MM.1S (cell line): ENCODE data around the gene SEL1L3.

Experiments
- DNase-seq: peaks from one replicate; pipeline ENCODE4 v3.0.0-alpha.2; 2015
- H2AFZ ChIP-seq: fragments of 300-600 bp; sonication (generic); 2 replicates; pipeline ENCODE4 v1.6.0; 2016; ENCODE audit warnings: antibody characterized with exemption, low read length
- H3F3A ChIP-seq: fragments of 300-600 bp; sonication (generic); 2 replicates; pipeline ENCODE4 v1.6.1; 2016; ENCODE audit warnings: mild to moderate bottlenecking, antibody characterized with exemption, low read length, moderate library complexity, mixed read lengths; ENCODE audit not compliant: insufficient read depth
- H3K27ac ChIP-seq: fragments of 300-600 bp; sonication (generic); 2 replicates; pipeline ENCODE4 v1.5.1; 2016; ENCODE audit warnings: mild to moderate bottlenecking, low read length
- H3K27me3 ChIP-seq: fragments of 300-600 bp; sonication (generic); replicated peaks from 2 replicates; pipeline ENCODE4 v1.6.0; 2016; ENCODE audit warnings: low read length; ENCODE audit not compliant: insufficient read depth
- H3K36me3 ChIP-seq: fragments of 300-600 bp; sonication (generic); replicated peaks from 2 replicates; pipeline ENCODE4 v1.6.1; 2016; ENCODE audit warnings: mild to moderate bottlenecking, low read length, mixed read lengths; ENCODE audit not compliant: insufficient read depth
- H3K4me1 ChIP-seq: fragments of 300-600 bp; sonication (generic); 2 replicates; pipeline ENCODE4 v1.6.1; 2016; ENCODE audit warnings: low read length, mixed read lengths
- H3K4me2 ChIP-seq: fragments of 300-600 bp; sonication (generic); 2 replicates; pipeline ENCODE4 v1.6.0; 2016; ENCODE audit warnings: low read depth, low read length
- H3K4me3 ChIP-seq: fragments of 300-600 bp; sonication (generic); 2 replicates; pipeline ENCODE4 v1.5.1; 2016; ENCODE audit warnings: low read length, mixed read lengths
- H3K79me2 ChIP-seq: fragments of 300-600 bp; sonication (generic); 2 replicates; pipeline ENCODE4 v1.6.1; 2016; ENCODE audit warnings: mixed run types, low read length, mixed read lengths
- H3K9ac ChIP-seq: fragments of 300-600 bp; sonication (generic); 2 replicates; pipeline ENCODE4 v1.6.1; 2016; ENCODE audit warnings: low read length, mixed read lengths
- H3K9me2 ChIP-seq: fragments of 300-600 bp; sonication (generic); replicated peaks from 2 replicates; pipeline ENCODE4 v1.6.1; 2016; ENCODE audit warnings: mild to moderate bottlenecking, low read length, mixed read lengths; ENCODE audit not compliant: insufficient read depth
- H3K9me3 ChIP-seq: fragments of 300-600 bp; sonication (generic); replicated peaks from 2 replicates; pipeline ENCODE4 v1.6.1; 2016; ENCODE audit warnings: mild to moderate bottlenecking, low read length, mixed read lengths; ENCODE audit not compliant: insufficient read depth
- H4K20me1 ChIP-seq: fragments of 300-600 bp; sonication (generic); 2 replicates; pipeline ENCODE4 v1.6.1; 2016; ENCODE audit warnings: mild to moderate bottlenecking, low read length, moderate library complexity, mixed read lengths; ENCODE audit not compliant: insufficient read depth
- EZH2 ChIP-seq: fragments of 300-600 bp; sonication (generic); optimal IDR thresholded peaks from 2 replicates; pipeline ENCODE3; 2017; ENCODE audit warnings: low read depth, mild to moderate bottlenecking, antibody characterized with exemption, low read length, mixed read lengths
- EZH2phosphoT487 ChIP-seq: fragments of 300-600 bp; sonication (generic); IDR thresholded peaks from 2 replicates; pipeline ENCODE4 v1.6.1; 2018; ENCODE audit warnings: antibody characterized with exemption, low read length
- TF ChIP-seq, protein P1 (sequence below): fragments of 300-600 bp; sonication (generic); IDR thresholded peaks from 2 replicates; pipeline ENCODE4 v1.5.1; 2016; ENCODE audit warnings: antibody characterized with exemption, low read length, mixed read lengths

Gene SEL1L3

DNA sequence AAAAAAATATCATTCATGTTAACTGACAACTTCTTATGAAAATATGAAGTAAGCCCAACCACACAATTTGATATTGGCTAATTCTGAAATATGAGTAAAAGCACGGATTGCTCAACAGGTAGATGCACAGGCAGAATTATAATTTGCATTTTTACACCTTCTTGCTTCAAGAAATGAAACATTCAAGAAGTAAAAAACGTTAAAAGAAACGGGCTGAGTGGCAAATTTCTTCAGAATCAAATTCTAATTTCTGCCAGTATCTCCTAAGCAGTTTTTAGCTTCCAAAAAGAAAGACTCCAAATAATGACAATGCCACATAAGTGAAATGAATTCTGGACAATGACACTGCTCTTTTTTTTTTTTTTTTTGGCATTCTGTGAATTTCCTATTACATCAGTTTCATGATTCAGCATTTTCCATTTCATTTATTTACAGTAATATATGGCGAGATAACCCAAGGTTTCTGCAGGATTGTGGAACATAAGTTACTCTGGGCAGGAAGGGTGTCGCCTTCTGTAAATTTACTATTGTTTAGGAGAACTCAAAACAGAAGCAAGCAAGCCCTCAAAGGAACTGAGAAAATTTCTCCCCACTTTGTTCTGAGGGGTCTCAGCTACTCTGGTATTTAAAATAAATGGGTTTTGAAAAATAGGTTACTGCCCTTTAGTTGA lies 1.4 kb downstream of the SEL1L3 start:
- H3K36me3 ChIP-seq: no peaks in the 10 kb centered on the region
- no peaks in the 10 kb centered on the region for H4K20me1 ChIP-seq
- H2AFZ ChIP-seq: peak overlapping the region; percentile 55
- H3K4me1 ChIP-seq: peaks cover 20% of the 10 kb centered on the region
- H3K79me2 ChIP-seq: peaks cover 59% of the 10 kb centered on the region
- H3K4me3 ChIP-seq: peak overlapping the region; percentile 85
- peak overlapping the region; percentile 47; the same call in 1 of the 2 replicates for H3K27ac ChIP-seq
- no peak for TF ChIP-seq EZH2phosphoT487
- TF ChIP-seq EZH2: no peak
- H3K9me2 ChIP-seq: no peaks in the 10 kb centered on the region
- H3K9ac ChIP-seq: peak overlapping the region; percentile 67; the same call in 1 of the 2 replicates
- peaks cover 14% of the 10 kb centered on the region for H3F3A ChIP-seq
- peak overlapping the region; percentile 61 for H3K4me2 ChIP-seq
- no peaks in the 10 kb centered on the region for H3K27me3 ChIP-seq
- DNase-seq: peak; percentile 17
- H3K9me3 ChIP-seq: no peaks in the 10 kb centered on the region

DNA sequence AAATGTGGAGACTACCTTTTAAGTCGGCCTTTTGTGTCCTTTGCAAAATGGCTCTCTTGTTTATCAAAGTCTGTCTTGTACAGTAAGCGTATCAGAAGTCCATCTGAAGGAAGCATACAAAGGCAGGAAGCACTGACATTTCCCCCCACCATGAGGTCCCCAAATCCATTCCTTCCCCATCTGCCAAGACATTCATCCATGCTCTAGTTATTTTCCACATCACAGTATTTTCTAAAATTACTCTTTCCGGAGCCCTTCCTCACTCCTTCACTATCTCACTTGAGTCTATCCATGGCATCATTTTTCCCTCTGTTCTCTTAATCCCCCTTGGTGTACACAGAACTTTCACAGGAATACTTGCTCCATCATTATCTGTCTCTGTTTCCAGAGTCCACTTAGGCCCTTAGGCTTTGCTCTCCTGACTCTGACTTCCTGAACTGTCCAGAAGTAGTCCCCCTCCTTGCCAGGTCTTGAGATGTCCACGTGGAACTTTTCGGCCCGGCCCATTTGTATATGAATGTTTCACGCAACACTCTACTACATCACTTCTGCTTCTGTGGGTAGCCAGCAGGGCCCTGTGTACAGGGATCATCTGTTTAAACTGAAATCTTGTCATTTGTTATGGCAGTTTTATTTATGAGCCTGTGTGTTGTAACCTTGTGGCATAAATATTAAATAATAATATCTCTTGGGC lies 2.1 kb downstream of the SEL1L3 start:
- Histone ChIP-seq H3K4me1 (peaks cover 20% of the 10 kb centered on the region), H2AFZ (no peak overlapping the region), H3K79me2 (peaks cover 65% of the 10 kb centered on the region), H3K4me2 (peak overlapping the region; percentile 61), H3F3A (peaks cover 14% of the 10 kb centered on the region), H3K27me3 (no peaks in the 10 kb centered on the region), H3K4me3 (peak overlapping the region; percentile 85), H3K9ac (peak overlapping the region; percentile 67; the same call in 1 of the 2 replicates), H3K9me3 (no peaks in the 10 kb centered on the region), H3K27ac (peak overlapping the region; percentile 49; the same call in 1 of the 2 replicates), H3K9me2 (no peaks in the 10 kb centered on the region), H4K20me1 (no peaks in the 10 kb centered on the region), H3K36me3 (no peaks in the 10 kb centered on the region)
- no peak for DNase-seq
- TF ChIP-seq, protein P1, sequence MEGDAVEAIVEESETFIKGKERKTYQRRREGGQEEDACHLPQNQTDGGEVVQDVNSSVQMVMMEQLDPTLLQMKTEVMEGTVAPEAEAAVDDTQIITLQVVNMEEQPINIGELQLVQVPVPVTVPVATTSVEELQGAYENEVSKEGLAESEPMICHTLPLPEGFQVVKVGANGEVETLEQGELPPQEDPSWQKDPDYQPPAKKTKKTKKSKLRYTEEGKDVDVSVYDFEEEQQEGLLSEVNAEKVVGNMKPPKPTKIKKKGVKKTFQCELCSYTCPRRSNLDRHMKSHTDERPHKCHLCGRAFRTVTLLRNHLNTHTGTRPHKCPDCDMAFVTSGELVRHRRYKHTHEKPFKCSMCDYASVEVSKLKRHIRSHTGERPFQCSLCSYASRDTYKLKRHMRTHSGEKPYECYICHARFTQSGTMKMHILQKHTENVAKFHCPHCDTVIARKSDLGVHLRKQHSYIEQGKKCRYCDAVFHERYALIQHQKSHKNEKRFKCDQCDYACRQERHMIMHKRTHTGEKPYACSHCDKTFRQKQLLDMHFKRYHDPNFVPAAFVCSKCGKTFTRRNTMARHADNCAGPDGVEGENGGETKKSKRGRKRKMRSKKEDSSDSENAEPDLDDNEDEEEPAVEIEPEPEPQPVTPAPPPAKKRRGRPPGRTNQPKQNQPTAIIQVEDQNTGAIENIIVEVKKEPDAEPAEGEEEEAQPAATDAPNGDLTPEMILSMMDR: no peak
- TF ChIP-seq EZH2 (no peak), EZH2phosphoT487 (no peak)

- Histone ChIP-seq H4K20me1 (no peaks in the 10 kb centered on the region), H3K79me2 (peaks cover 77% of the 10 kb centered on the region), H3K4me2 (peak overlapping the region; percentile 61), H3K36me3 (no peaks in the 10 kb centered on the region), H3K9me2 (no peaks in the 10 kb centered on the region), H2AFZ (no peak overlapping the region), H3K27me3 (no peaks in the 10 kb centered on the region), H3K4me3 (peak overlapping the region; percentile 85), H3K27ac (peak overlapping the region; percentile 49; the same call in 1 of the 2 replicates), H3K4me1 (peaks cover 28% of the 10 kb centered on the region), H3K9me3 (no peaks in the 10 kb centered on the region), H3K9ac (no peak overlapping the region; the same call in 1 of the 2 replicates), H3F3A (peaks cover 14% of the 10 kb centered on the region)
- DNase-seq: peak; percentile 61
- TF ChIP-seq EZH2 (no peak), EZH2phosphoT487 (no peak)
- TF ChIP-seq, protein P1: no peak
Observed at GRCh38 chr4:25859429-25860148, 3.2 kb downstream of the SEL1L3 start.
